GM18526 (cell line): ENCODE measurements around the gene KDM4C.

Source experiments
- POLR2A ChIP-seq: IDR thresholded peaks from 3 replicates; pipeline ENCODE4 v1.6.1; 2011; ENCODE audit not compliant: insufficient read length; ENCODE audit errors: extremely low read depth

Gene KDM4C

DNA sequence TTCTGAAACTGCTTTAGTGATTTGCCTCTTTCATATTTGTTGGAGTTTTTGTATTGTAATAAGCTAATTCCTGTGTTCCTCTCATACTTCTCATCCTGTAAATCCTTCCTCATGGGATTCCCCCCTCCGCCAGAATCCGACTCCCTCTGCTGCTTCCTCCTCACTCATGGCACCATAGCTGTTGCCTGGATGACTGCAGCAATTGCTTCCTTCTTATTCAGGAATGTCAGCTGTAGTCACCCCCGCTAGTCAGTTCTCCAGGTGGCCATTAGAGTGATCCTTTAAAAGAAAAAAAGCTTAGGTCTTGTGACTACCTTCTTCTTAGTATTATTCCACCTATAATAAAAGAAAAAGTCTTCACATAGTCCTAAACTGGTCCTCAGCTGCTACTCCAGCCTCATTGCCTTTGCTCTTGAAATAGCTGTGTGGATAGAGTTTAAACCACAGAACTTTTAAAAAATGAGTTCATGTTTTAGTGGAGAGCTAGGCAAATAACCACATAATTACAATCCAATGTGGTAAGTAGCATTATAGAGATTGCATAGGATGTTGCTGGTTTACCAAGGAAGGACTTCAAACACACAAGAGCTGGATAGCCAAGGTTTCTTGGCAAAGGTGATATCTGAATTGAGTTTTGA is 227.3 kb downstream of the KDM4C start:
- TF ChIP-seq POLR2A = no peak

DNA sequence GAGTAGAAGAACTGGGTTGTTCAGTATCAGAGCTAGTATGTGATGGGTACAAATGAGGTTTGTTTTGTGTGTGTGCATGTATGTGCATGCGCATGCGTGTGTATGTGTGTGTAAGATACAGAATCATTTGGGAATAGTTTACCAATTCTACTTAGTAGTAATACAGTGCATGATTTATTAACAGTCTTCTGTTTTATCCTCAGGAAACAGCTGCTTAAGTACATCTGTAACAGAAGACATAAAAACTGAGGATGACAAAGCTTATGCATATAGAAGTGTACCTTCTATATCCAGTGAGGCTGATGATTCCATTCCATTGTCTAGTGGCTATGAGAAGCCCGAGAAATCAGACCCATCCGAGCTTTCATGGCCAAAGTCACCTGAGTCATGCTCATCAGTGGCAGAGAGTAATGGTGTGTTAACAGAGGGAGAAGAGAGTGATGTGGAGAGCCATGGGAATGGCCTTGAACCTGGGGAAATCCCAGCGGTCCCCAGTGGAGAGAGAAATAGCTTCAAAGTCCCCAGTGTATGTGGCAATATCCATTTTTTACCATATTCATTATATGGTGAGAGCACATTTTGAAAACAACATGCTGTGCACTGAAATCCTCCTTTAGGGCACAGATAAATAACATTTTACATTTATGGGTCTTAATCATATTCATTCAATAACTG is 228.5 kb downstream of the KDM4C start:
- TF ChIP-seq POLR2A = no peak

DNA sequence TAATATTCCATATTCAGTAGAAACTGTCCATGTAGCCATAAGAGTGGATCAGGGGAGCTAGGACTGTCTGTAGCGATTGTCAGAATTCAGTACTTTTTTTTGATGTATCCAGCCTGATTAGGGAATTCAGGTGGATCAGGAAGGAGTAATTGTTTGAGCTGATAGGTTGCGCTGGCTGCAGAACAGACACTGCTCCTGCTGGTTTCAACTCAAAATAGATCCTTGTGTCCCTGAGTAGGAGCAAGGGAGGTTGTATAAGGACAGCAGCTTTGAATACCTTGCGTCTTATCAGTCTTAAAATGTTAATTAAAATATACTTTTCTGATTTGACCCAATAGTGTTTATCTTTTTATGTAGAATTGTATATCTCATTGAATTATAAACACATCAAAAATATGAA is 229.6 kb downstream of the KDM4C start:
- TF ChIP-seq POLR2A = no peak

DNA sequence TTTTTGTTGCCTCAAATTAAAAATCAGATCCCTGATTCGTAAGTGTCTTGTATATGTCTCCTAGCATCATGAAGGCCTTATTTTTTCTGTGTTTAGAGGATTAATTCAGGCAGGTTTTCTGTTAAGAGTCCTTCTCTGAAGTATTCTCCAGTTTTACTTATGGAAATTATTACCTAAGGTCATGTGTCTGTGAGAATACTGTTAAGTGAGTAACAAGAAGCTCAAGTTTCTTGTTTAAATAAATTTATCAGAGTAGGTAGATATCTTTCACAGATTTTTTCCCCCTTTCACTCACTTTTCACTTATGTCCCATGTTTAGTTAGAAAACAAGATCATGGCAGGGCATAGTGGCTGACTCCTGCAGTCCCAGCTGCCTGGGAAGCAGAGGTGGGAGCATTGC is 233.6 kb downstream of the KDM4C start:
- no peak for TF ChIP-seq POLR2A

DNA sequence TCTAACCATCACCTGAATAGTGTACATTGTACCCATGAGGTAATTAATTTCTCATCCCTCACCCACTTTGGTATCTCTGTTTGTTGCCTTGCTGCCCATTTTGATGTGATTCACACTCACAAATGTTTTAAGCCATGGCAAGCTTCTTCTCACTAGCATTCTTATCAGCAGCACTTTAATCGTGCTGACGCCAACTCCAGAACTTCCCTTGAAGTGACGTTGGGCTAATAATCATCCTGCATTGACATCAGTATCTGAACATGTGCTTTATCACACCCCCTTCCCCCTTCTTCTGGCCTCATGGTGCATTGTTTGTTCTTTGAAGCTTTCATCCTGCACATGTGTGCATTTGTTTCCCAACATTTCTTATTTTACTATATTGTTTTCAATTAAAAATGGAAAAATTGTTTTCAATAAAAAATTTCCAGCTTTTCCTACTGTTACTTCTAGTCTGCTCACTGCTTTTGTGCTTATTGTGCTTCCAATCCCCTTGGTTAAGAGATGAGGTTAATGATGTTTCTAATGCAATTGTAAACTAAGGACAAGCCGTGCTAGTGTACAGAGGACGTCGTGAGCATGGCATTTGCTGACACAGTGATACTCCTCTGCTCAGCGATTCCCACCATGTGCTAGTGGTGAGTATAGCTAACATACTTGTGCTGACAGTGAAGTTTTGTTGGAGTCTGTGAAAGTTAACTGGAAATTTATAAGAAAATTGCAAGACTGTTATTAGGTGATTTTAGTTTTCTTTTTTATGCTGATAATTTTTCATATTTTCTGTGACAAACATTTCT is 238.5 kb downstream of the KDM4C start:
- TF ChIP-seq POLR2A = no peak

DNA sequence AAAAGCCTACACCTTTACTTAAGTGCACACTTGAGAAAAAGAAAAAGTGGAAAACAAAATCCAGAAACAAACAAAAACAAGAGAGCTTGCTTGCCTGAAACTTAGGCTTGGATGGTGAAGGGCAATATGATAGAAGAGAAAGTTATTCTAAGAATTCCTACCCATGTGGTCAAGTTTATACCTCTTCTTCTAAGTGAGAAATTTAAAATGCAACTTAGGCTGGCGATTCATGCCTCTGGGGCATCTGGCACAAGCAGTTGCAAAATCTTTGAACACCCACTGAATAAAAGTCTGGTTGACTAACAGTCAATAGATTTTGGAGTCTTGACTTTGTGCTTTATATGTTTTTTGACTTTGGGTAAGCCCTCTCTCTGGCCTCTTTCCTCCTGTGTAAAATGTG is 239.6 kb downstream of the KDM4C start:
- no peak for TF ChIP-seq POLR2A

DNA sequence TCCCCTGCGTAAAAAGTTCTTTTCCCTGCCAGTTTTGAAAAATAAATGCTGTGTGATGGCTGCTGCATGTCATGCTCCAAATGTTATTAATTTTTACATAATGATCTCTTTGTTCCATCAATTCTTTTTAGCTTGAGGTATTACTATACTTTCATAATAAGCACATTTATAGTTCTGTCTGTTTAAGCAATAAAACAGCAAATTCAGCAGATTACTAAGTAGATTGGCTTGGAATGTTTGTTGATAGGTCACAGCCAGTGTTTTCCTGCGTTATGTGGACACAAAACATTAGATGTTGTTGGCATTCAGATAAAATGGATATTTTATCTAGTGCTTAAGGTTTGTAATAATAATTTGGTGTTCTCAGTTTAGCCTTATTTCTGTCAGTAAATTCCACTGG is 242.0 kb downstream of the KDM4C start:
- TF ChIP-seq POLR2A = no peak

DNA sequence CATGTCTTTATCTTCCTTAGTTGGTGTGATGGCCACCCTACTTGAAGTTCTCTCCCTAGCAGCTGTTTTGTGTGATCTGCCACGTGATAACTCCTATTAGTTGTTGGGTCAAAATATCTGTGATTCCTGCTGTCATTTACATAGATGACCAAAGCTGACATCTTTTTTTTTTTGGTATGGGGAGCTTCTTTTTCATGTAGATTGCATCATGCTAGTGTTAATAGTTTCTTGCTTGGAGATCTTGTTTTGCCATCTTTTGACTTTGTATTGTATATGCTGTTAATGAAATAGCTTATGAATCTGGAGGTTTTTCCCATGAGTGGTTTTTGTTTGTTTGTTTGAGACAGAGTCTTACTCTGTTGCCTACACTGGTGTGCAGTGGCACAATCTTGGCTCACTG is 243.8 kb downstream of the KDM4C start:
- TF ChIP-seq POLR2A = no peak

DNA sequence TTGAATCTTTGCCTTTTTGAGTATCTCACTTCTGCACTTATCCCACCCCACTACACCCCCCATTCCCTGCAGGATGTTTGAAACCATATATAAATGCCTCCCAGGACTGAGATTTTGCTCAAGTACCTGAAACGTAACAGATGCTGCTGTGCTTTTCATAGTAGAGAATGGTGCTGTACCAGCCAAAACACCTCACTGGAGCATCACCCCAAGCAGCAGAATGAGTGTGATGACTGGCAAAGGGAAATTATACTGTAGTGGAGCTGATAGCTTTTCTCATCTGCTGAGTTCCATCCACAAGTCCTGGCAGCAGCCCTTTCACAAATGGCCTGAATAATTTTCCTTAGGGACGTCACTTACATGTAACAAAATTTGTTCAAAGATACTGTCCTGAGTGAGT is 246.1 kb downstream of the KDM4C start:
- no peak for TF ChIP-seq POLR2A

DNA sequence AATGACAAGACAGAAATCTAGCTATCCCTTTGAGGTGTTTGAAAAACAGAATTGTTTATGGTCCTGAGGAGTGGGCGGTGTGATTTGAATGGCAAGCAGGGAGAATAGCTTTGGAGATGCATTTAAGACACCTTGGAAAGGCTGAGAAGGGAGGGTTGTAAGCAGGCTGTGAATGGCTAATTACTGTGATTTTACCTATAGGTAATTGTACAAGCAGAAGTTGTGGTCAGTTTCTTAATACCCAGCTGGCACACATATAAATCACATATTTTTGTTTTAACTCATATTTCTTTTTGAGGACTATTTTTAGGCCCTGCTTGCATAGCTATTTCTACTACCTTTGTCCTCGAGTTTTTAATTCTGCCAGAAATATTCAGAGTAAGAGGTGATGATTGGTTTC is 248.6 kb downstream of the KDM4C start:
- no peak for TF ChIP-seq POLR2A

DNA sequence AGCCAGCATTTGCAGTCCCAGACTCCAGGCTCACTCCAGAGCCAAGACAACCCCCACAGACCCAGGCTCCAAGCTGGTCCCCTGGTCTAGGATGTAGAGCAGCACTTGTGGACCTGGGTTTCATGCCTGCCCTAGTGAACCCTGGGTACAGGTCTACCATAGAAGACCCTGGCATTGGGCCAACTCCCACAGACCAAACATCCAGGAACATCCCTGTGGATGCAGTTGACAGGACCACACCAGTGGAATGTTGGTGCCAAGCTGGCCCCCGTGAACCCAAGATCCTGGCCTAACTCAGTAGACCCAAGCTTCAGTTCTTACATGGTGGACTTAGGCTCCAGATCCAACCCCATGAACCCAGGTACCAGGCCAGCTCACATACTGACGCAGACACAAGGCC is 250.6 kb downstream of the KDM4C start:
- no peak for TF ChIP-seq POLR2A

DNA sequence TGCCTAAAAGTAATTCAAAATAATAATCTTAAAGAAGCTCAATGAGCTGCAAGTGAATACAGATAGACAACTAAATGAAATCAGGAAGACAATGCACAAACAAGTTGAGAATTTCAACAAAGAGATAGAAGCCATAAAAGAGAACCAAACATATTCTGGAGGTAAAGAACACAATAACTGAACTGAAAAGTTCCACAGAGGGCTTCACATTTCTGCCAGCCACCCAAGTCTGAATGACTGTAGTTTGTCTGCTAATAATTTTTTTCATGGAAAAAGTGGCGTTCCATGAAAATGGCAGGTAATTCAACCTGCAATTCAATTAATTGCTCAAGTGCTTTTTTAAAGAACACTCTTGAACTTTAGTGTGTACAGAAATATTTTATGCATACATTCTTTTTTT is 251.3 kb downstream of the KDM4C start:
- no peak for TF ChIP-seq POLR2A

DNA sequence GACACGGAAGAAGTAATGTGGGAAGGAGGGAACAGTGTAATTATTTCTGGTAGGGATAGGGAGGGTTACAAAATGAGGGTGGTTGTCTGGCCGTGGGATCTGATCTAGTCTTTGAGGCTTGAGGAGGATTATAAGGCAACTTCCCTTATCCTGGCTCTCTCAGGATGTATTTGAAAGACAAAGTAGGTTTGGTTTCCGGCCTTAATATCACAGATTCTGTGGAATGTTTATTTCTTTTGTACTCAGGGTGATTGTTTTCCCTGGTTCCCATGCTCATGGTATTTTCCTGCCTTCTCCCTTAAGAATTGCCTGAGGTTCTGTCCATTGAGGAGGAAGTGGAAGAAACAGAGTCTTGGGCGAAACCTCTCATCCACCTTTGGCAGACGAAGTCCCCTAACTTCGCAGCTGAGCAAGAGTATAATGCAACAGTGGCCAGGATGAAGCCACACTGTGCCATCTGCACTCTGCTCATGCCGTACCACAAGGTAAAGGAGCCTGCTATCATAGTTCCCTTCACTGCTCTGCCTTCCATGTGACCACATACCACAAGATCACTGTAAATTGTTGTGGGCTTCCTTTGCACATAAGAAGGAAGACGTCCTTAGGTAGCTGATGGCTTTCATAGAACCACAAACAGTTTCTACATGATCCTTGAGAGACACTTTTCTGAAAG is 253.8 kb downstream of the KDM4C start:
- no peak for TF ChIP-seq POLR2A

DNA sequence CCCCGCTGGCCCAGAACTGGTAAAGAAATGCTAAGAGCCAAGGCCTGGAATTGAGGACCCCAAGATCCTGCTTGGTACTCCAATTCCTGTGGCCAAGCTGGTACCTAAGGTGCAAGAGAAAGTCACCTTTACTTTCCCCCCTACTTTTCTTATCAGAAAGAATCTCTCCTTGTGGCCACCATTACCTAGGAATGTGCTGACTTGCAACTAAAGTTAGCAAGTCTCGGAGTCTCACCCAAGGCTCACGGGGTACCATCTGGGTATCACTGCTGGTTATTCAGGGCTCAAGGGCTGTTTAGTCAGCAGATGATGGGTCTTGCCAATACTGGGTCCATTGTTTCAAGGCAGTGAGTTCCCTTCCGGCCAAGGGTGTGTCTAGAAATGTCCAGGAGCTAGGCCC is 270.2 kb downstream of the KDM4C start:
- TF ChIP-seq POLR2A = no peak

DNA sequence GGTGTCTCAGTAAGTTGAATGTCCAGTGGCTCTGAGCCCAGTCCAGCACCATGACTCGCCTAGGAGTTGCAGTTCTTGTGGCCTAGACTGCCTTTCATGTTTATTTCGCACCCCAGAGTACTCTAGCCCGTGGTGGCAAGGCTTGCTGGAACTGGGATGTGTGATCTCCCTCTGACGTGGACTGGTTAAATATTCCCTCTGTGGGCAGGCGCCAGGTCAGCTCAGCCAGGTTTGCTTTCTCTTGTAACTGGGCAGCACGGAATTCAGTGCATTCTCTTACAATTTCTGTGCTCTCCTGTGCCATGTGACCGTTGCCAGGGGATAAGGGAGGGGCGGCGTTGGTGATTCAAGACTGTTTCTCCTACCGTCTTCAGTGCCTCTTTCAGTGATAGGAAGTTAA is 270.8 kb downstream of the KDM4C start:
- TF ChIP-seq POLR2A = no peak
